Upper lobe of right lung (tissue), 1 donor: ENCODE results near the gene DSC1. TPM values are rescaled to one million over a fixed set of nuclear protein-coding genes. Genes with fewer than 3 reads are reported as not detected.

Experiments used
- ATAC-seq: fragments of 200-7000 bp; cut with Tn5 transposase; one replicate; pipeline ENCODE4 v1.9.1; 2020; ENCODE audit warnings: mild to moderate bottlenecking, moderate library complexity
- DNase-seq: peaks from one replicate; pipeline ENCODE4 v3.0.0-alpha.2; 2020
- H3K27ac ChIP-seq: fragments of 200-600 bp; one replicate; pipeline ENCODE4 v1.8.0; 2022
- H3K27me3 ChIP-seq: fragments of 200-600 bp; one replicate; pipeline ENCODE4 v1.8.0; 2022; ENCODE audit warnings: mild to moderate bottlenecking
- H3K36me3 ChIP-seq: fragments of 200-600 bp; one replicate; pipeline ENCODE4 v1.8.0; 2022
- H3K4me1 ChIP-seq: fragments of 200-600 bp; one replicate; pipeline ENCODE4 v1.8.0; 2022
- H3K4me3 ChIP-seq: fragments of 200-600 bp; one replicate; pipeline ENCODE4 v1.8.0; 2022; ENCODE audit warnings: mild to moderate bottlenecking
- H3K9me3 ChIP-seq: fragments of 200-600 bp; one replicate; pipeline ENCODE4 v1.8.0; 2022
- intact Hi-C: fragments of 100-400 bp; cut with DNase I; formaldehyde crosslinking; loops from one replicate; pipeline ENCODE4 v1.11.0; 2022
- total RNA-seq: library from RNA; stranded (reverse); fragmentation: NEBNext Ultra II Directional; extraction: Animal tissue kit (Norgen Biotek cat#: 25700); gene quantifications from one replicate; pipeline ENCODE4 v1.2.1, GENCODE V29; 2021
- TF ChIP-seq, protein P1 (sequence below): fragments of 200-600 bp; IDR thresholded peaks from one replicate; pipeline ENCODE4 v1.8.0; 2022; ENCODE audit warnings: antibody characterized with exemption
- donor health status: DM: no; HTN: yes; CAD: no; lungs with severe emphysema.

The DSC1 gene
- total RNA-seq, 1 donor from 2014 or later = not detected

DNA sequence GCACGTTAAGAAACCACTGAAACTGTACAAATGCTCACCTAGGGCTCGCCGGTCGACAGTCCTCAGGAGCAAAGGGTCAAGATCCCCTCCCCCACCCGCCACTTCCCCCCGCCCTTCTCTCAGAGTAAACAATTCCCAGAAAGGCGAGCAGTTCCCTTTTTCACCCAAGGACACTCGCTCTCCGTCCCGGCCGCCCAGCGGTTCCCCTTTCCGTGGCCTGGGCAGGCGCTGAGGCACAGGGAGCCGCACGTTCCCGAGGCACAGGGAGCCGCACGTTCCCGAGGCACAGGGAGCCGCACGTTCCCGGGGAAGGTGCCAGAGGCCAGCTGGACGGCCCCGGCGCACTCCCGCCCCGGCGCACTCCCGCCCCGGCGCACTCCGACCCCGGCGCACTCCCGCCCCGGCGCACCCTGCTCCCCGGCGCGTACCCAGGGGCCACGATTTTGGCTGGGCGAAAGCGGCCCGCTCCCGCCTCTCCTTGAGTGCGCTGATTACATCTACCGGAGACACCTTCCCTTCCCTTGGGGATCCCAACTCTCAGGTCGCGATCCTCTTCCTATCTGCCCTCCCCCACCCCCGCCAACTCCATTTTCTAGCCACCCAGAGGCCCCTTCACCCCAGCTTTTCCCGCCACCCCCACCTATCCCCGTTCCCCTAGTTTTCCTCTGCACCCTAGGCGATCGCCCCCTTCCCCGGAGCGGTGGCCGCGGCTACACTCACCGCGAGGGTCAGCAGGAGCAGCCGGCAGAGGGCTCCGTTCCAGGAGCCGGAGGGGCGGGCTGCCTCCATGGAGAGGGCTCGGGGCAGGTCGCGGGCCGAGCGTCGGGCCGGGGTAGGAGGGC is 61.3 kb downstream of the DSC1 start:
- no peaks in the 10 kb centered on the region for H3K36me3 ChIP-seq
- intact Hi-C loops = no loop called here
- TF ChIP-seq, protein P1, sequence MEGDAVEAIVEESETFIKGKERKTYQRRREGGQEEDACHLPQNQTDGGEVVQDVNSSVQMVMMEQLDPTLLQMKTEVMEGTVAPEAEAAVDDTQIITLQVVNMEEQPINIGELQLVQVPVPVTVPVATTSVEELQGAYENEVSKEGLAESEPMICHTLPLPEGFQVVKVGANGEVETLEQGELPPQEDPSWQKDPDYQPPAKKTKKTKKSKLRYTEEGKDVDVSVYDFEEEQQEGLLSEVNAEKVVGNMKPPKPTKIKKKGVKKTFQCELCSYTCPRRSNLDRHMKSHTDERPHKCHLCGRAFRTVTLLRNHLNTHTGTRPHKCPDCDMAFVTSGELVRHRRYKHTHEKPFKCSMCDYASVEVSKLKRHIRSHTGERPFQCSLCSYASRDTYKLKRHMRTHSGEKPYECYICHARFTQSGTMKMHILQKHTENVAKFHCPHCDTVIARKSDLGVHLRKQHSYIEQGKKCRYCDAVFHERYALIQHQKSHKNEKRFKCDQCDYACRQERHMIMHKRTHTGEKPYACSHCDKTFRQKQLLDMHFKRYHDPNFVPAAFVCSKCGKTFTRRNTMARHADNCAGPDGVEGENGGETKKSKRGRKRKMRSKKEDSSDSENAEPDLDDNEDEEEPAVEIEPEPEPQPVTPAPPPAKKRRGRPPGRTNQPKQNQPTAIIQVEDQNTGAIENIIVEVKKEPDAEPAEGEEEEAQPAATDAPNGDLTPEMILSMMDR = no peak
- H3K27me3 ChIP-seq = no peaks in the 10 kb centered on the region
- peak; percentile 92 for DNase-seq
- H3K4me3 ChIP-seq = peak overlapping the region; percentile 57
- H3K9me3 ChIP-seq = no peaks in the 10 kb centered on the region
- H3K4me1 ChIP-seq = no peaks in the 10 kb centered on the region
- peak overlapping the region; percentile 85 for H3K27ac ChIP-seq
- ATAC-seq = peak; percentile 90

DNA sequence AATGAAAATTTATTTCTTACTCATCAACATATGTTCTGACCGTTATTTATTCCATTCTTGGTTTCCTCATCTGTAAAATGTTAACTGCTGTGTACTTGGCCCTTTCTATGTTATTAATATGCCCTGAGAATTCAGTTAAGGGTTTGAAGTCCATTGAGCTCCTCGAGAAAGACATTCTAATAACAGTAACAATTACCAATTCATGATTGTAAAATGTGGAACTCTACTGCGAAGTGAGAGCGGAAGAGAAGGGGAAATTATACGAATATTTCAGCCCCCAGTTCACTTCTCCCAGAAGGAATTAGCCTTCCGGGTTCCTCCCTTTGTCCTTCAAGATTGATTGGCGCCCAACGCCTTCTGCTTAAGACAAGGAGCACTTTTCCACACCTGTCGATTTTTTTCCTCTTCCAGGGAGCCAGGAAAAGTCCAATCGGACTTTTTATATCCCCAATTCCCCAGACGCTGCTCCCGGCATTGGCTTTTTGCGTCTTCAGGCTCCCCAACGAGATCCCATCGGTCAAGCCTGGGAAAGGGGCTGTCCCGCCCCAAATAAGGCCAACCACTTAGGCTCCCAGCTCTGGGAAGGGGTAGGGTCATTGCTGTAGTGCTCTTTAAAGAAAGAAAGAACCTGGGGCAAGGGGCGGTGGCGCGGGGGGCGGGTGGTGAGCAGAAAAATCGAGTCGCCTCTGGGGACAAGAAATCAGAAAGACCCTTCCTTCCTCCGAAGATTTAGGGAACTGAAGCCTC is 62.0 kb downstream of the DSC1 start:
- TF ChIP-seq, protein P1 = no peak
- no peaks in the 10 kb centered on the region for H3K9me3 ChIP-seq
- H3K36me3 ChIP-seq = no peaks in the 10 kb centered on the region
- peak overlapping the region; percentile 85 for H3K27ac ChIP-seq
- peak; percentile 40 for ATAC-seq
- intact Hi-C loops = no loop called here
- H3K4me1 ChIP-seq = no peaks in the 10 kb centered on the region
- no peak for DNase-seq
- no peaks in the 10 kb centered on the region for H3K27me3 ChIP-seq
- H3K4me3 ChIP-seq = peak overlapping the region; percentile 57

DNA sequence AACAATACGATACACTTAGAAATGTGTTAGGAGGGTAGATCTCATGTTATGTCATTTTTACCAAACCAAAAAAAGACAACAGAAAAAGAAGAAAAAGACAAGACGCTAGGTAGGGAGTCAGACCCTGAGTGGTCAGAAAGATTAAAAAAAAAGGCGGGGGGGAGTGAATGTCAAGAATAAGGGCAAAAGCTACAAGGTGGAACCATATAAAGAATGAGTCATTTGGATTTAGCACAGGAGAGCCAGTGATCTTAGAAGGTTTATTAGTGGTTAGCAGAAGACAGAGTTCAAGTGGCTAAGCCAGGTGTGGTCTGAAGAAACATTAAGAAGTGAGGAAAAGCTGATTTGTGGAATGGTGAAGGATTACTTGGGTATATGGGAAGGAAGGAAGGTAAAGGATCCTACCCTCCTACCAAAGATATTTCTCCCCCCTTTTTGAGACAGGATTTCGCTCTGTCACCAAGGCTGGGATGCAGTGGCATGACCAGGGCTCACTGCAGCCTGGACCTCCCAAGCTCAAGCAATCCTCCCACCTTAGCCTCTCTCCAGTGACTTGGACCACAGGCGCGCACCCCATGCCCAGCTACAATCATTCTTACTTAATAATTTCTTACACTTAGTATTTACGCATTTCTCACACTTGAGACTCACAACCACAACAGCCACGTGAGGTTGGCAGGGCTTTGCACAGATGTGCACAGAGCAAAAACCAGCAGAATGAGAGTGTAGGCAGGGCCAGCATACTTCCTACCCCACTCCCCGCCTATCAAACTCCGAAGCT is 63.0 kb downstream of the DSC1 start:
- Histone ChIP-seq H3K9me3 (no peaks in the 10 kb centered on the region), H3K36me3 (no peaks in the 10 kb centered on the region), H3K27ac (no peak overlapping the region), H3K4me1 (no peaks in the 10 kb centered on the region), H3K4me3 (peak overlapping the region; percentile 57), H3K27me3 (no peaks in the 10 kb centered on the region)
- TF ChIP-seq, protein P1 = no peak
- ATAC-seq = no peak
- no peak for DNase-seq
- intact Hi-C loops = no loop called here

DNA sequence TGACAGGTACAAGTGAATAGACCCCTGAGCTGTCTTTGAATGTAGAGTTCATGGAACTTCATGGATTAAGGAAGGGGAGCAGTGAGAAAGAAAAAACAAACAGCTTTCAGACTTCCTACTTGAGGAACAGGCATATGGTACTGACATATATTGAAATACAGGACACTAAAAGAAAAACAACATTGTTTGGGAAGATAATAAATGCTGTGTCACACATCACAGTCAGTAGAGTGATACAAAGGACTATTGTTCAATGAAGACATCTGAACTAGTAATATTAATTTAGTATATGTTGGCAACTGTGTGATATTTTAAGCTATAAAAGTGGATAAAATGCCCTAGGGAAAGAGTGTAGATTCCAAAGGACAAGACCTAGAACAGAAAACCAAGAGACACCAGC is 63.8 kb downstream of the DSC1 start:
- Histone ChIP-seq H3K4me3 (no peak overlapping the region), H3K36me3 (no peaks in the 10 kb centered on the region), H3K9me3 (no peaks in the 10 kb centered on the region), H3K27me3 (no peaks in the 10 kb centered on the region), H3K4me1 (no peaks in the 10 kb centered on the region), H3K27ac (no peak overlapping the region)
- ATAC-seq (no peak), DNase-seq (no peak)
- intact Hi-C loops = no loop called here
- TF ChIP-seq, protein P1 = no peak

DNA sequence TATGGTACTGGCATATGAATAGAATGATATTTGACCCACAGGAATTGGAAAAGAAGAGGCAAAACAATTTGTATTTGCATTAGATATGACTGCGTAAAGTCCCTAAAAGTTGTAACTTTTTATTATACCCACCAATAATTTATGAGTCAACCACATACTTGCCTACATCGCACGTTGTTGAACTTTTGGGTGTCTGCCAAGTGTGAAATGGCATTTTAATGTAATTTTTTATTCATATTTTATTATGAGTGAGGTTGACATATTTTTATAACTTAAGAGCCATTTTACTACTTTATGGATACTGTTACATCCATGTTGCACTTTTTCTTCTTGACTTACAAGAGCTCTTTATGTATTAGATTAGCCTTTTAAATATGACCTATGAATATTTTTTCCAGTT is 65.0 kb downstream of the DSC1 start:
- Histone ChIP-seq H3K27ac (no peak overlapping the region), H3K27me3 (no peaks in the 10 kb centered on the region), H3K4me3 (no peak overlapping the region), H3K4me1 (no peaks in the 10 kb centered on the region), H3K36me3 (no peaks in the 10 kb centered on the region), H3K9me3 (no peaks in the 10 kb centered on the region)
- TF ChIP-seq, protein P1 = no peak
- ATAC-seq = no peak
- intact Hi-C loops = no loop called here
- DNase-seq = no peak
